Activated effector memory CD4-positive, alpha-beta T cell treated with anti-CD3 and anti-CD28 coated beads, Interleukin-2, amount 50 U/mL, for 16 hours (primary cell): Measurements from ENCODE around the gene HSD11B1.
"Not testable (repeated sequence)": the region's sequence is repeated elsewhere in the genome, so short reads cannot be mapped to it uniquely, and the experiment has no call there.

Source experiments
- DNase-seq: peaks from one replicate; pipeline ENCODE4 v3.0.0-alpha.2; 2020

The HSD11B1 gene

GRCh38 chr1:209692296-209692695 is 12.3 kb upstream of the HSD11B1 start:
- DNase-seq = no peak

- peak; percentile 87 for DNase-seq
These were observed 11.7 kb upstream of the HSD11B1 start for GRCh38 chr1:209692745-209693504.

DNA sequence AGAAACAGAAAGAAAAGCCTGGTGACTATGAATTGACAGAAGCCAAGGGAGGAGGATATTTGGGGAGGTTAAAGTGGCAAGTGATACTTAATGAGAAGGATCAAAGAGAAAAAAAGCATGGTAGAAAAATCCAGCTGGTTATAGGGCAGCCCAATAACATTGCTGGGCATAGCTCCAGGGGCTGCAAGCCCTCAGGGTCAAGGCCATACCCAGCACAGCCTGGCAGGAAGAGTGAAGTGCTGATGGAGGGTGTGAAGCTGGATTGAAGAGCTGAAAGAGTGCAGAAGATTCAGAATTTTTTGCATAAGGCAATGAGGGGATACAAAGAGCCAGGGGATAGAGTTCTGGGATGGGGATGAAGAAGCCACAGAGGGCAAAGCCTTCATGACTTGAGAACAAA is 8.0 kb upstream of the HSD11B1 start:
- DNase-seq = no peak

DNA sequence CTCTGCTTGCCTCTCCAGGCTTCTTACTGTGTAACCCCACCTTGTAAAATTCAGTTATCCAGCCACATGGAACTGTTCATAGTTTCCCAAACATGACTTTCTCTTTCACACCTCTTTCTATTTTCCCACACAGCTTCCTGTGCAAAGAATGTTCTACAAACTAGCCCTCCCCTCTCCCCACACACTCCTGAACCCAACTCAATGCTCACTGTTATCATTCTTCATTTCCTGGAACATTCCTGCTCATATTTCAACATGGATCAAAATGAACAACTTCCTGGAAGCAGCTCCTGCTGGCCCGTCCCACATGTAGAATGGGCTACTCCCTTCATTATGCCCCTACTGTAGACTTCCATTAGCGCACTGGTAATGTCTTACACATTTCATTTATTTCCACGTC is 7.5 kb upstream of the HSD11B1 start:
- DNase-seq = no peak

DNA sequence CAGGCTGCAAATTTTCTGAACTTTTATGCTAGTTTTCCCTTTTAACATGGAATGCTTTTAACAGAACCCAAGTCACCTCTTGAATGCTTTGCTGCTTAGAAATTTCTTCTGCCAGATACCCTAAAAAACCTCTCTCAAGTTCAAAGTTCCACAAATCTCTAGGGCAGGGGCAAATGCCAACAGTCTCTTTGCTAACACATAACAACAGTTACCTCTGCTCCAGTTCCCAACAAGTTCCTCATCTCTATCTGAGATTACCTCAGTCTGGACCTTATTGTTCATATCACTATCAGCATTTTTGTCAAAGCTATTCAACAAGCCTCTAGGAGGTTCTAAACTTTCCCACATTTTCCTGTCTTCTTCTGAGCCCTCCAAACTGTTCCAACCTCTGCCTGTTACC is 4.0 kb upstream of the HSD11B1 start:
- DNase-seq = not testable (repeated sequence)

DNA sequence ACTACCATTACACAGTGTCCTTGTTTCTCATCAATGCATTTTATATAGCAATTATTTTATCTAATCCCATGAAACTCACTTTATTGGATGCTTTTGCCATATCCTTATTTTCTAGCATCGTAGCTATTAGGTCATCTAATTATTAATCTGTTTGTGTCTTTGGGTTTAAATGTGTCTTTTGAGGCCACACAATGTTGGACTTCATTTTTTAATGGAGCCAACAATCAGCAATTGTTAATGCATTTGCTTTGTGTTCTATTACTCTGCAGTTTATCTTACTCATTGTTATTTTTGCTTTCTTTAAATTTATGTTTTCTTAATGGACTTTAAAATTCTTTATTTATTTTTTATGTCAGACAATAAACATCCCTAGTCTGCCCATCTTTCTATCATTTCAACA is 1.8 kb upstream of the HSD11B1 start:
- DNase-seq = no peak

GRCh38 chr1:209703834-209704504 is 677 bp upstream of the HSD11B1 start:
- no peak for DNase-seq

DNA sequence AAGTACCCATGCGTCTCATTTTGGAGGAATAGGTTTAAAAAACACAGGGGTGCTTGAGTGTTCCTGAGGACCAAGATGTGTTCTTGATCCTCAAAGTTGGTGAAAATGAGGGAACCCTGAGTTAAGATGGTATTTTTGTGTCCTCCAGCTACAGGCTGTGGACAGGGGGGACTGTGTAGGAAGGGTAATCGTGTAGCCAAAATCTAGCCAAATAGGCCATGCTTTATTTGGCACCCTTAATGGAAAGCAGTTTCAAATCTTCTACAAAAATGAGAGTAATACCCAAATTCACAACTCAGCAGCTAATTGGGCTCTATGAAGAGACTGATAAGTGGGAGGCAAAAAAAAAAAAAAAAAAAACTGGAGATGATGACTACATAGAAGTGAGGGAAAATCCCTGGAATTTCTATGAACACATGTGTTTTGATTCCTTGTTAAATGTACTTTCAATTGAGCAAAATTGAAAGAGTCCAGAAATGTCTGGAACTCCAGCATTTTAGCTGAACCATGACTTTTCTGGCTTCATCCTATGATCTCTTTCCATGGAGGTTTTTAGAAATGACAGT is 470 bp downstream of the HSD11B1 start:
- no peak for DNase-seq

GRCh38 chr1:209706622-209707021 is 2.0 kb downstream of the HSD11B1 start:
- no peak for DNase-seq

GRCh38 chr1:209707308-209707707 is 2.7 kb downstream of the HSD11B1 start:
- DNase-seq = no peak

- DNase-seq = no peak
These were observed 3.7 kb downstream of the HSD11B1 start for GRCh38 chr1:209708297-209708696.

GRCh38 chr1:209710093-209710492 is 5.4 kb downstream of the HSD11B1 start:
- DNase-seq = no peak

DNA sequence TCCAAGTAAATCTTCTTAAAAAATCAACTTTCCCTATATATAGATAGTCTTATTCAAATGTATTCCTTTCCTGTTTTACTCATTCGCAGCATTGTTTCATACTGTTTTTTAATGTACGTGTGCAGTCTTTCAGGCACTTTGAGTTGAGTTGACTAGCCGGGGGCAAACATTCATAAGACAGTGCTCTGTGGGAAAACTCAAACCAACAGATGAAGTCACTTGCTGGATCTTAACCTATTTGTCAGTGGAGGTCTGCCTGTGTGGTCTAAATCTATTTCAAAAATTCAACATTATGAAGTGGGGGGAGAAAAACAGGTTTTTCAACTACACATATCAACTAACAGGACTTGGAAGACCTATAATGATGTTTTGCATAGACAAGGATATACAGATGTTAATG is 6.2 kb downstream of the HSD11B1 start:
- DNase-seq = no peak

DNA sequence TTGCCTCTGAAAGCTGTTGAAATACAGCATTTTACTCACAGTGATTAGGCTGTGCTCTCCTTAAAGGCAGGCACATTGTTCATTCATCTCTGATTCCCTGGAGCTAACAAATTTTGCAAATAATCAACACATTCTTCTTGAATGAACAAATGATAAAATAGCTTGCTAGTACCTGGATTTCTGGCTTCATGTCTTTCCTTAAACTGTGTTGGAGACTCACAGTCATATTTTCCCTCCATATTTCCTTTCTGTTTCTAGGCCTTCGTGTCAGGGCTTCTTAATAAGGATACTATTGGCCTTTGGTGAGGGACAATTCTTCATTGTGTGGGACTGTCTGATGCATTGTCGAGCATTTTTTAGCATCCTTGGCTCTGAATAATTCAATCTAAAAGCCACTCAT is 9.7 kb downstream of the HSD11B1 start:
- no peak for DNase-seq

- DNase-seq = no peak
These were observed 10.7 kb downstream of the HSD11B1 start for GRCh38 chr1:209715314-209715713.

DNA sequence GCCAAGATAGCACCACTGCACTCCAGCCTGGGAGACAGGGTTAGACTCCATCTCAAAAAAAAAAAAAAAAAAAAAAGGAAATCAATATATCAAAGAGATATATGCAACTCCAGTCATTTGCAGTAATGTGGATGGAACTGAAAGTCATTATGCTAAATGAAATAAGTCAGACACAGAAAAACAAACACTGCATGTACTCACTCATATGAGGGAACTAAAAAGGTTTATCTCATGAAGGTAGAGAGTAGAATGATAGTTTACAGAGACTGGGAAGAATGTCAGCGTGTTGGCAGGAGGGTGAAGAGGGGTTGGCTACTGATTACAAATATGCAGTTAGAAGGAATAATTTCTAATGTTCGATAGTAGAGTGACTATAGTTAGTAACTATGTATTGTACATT is 13.2 kb downstream of the HSD11B1 start:
- DNase-seq = no peak

- no peak for DNase-seq
These were observed 15.7 kb downstream of the HSD11B1 start for GRCh38 chr1:209720326-209720725.

- DNase-seq = no peak
These were observed 16.2 kb downstream of the HSD11B1 start for GRCh38 chr1:209720826-209721225.

DNA sequence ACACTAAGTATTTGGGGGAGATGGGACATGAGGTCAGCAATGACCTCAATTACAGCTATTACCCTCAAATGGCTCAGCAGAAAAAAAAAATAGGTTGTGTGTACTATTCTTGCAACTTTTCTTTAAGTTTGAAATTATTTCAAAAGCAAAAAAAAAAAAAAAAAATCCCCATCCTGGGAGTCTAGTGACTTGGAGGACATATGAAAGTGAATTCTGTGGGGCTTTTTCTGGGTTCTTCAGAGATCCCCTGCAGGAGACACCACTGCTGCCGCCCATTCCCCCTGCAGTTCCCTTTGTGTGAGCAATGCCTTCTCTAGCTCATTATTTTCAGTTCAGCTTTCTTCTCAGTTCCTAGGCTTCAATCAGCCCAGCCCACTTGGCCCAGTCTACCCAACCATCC is 16.7 kb downstream of the HSD11B1 start:
- DNase-seq = no peak

DNA sequence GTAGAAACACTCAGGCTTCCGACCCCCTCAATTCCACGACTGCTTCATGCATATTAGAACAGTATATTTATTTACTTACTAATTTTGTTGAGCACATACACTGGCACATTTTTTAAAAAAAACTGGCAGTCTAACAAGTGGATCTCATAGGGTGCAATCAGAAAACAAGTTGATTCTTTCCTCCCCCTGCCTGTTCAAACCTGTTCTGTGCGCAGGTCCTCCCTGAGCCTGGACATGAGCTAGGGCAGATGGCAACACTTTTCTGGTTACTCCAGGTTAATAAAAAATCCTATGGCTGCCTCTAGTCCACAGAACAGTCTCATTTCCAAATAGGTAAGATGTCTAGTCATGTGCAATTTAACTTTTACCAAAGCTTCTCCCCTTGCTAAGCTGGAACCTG is 18.6 kb downstream of the HSD11B1 start:
- no peak for DNase-seq

GRCh38 chr1:209723756-209724693 is 19.4 kb downstream of the HSD11B1 start:
- peak; percentile 64 for DNase-seq

GRCh38 chr1:209727286-209727685 is 22.6 kb downstream of the HSD11B1 start:
- DNase-seq = no peak

DNA sequence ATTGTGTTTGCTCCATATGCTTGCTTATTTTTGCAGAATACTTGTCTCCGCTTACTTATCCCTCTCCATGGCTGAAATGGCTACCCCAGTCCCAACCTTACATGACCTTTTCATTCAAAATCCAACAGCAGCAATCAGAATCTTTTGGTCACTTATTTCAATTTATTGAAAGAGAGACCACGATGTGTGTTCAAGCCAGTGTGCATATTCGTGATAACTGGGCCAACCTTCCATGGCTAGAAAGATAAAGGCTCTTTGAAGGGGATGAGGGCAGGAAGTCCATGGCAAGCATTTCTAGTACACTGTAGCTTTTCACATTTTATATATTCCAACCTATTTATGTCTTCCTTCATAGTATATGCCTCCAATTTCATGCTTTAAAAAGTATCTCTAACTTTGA is 23.1 kb downstream of the HSD11B1 start:
- DNase-seq = no peak
